ENCODE data around the gene MOGAT3. TPM values are rescaled to one million over a fixed set of nuclear protein-coding genes. Genes with fewer than 3 reads are reported as not detected.

Gene MOGAT3
- total RNA-seq, 2 donors from 2014 or later = 1.3 TPM; not detected in 1

DNA sequence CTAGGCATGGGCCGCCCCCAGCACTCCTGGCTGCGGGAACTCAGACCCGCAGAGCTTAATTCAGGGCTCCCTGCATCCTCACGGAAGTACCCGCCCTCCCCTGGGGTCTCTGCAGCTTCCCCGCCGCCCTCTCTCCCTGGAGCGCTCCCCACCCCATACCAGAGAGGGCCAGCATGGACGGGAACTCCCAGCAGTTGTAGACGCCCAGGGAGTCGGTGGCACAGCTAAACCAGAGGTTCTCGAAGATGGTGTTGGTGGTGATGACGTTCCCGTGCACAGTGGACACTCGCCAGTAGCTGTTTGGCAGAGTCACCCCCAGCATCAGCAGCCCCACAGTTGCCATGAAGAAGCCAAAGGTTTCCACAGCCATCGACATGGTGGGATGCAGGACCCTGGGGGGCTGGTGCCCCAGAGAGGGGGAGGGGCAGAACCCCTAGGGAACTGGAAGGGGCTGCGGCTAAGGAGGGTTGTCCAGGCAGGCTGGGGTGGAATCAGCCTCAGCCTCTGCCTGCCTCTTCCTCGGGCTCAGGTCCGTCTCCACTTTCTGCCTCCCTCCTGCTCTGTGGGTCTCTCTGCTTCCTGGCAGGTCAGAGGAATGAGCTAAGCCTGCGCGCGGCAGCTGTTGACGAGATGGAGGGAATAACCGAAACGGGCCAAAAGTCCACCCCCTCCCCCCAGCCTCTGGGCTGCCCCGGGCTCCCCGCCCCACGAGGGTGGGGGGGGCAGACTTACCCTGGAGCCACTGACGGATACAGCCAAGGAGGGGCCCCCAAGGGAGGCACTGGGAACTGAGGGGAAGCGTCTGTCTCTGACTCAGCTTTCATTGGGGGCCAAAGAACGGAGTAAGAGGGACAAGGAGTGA is 36.6 kb upstream of the MOGAT3 start, which contains the start of gene CLDN15:
Gene CLDN15 (minus strand): TSS at position 597 of the 862 bp plus-strand sequence. CDS start 221 bp downstream, at position 376.
- Mint-ChIP-seq H3K4me1 (peaks cover 6% of the 10 kb centered on the region), H3K27me3 (ENCODE audit: insufficient read depth) (no peaks in the 10 kb centered on the region), H3K9me3 (no peaks in the 10 kb centered on the region), H3K36me3 (ENCODE audit: low read depth) (peaks cover 6% of the 10 kb centered on the region), H3K27ac (peak within 1 kb of the TSS; percentile 32), H3K4me3 (no peak within 1 kb of the TSS)
- H3K27me3 ChIP-seq (ENCODE audit: control insufficient read depth, insufficient read depth, low read length, poor library complexity, severe bottlenecking) = no peaks in the 10 kb centered on the region
- DNase-seq = no peak
- H3K36me3 ChIP-seq (ENCODE audit: control insufficient read depth, insufficient read depth, low read length) = peaks cover 6% of the 10 kb centered on the region
- H3K4me3 ChIP-seq (ENCODE audit: low read length) = no peak within 1 kb of the TSS
- TF ChIP-seq, protein P1, sequence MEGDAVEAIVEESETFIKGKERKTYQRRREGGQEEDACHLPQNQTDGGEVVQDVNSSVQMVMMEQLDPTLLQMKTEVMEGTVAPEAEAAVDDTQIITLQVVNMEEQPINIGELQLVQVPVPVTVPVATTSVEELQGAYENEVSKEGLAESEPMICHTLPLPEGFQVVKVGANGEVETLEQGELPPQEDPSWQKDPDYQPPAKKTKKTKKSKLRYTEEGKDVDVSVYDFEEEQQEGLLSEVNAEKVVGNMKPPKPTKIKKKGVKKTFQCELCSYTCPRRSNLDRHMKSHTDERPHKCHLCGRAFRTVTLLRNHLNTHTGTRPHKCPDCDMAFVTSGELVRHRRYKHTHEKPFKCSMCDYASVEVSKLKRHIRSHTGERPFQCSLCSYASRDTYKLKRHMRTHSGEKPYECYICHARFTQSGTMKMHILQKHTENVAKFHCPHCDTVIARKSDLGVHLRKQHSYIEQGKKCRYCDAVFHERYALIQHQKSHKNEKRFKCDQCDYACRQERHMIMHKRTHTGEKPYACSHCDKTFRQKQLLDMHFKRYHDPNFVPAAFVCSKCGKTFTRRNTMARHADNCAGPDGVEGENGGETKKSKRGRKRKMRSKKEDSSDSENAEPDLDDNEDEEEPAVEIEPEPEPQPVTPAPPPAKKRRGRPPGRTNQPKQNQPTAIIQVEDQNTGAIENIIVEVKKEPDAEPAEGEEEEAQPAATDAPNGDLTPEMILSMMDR (conservative IDR thresholded peaks at IDR 0.05) = no peak
- no peaks in the 10 kb centered on the region for H3K4me1 ChIP-seq (ENCODE audit: control insufficient read depth, insufficient read depth, low read length)
- no peaks in the 10 kb centered on the region for H3K9me3 ChIP-seq (ENCODE audit: control insufficient read depth, low read length)
- WGBS, 2 experiments (ENCODE audit: insufficient coverage in 1 of 2, insufficient read length in 1 of 2) = 88% methylated on average over 15 to 31 of the region's 31 CpGs
- no peak within 1 kb of the TSS for H3K27ac ChIP-seq (ENCODE audit: low read depth, low read length)
- no peak within 1 kb of the TSS for H3K9ac ChIP-seq (ENCODE audit: extremely low read depth, low read length, poor library complexity, severe bottlenecking)

DNA sequence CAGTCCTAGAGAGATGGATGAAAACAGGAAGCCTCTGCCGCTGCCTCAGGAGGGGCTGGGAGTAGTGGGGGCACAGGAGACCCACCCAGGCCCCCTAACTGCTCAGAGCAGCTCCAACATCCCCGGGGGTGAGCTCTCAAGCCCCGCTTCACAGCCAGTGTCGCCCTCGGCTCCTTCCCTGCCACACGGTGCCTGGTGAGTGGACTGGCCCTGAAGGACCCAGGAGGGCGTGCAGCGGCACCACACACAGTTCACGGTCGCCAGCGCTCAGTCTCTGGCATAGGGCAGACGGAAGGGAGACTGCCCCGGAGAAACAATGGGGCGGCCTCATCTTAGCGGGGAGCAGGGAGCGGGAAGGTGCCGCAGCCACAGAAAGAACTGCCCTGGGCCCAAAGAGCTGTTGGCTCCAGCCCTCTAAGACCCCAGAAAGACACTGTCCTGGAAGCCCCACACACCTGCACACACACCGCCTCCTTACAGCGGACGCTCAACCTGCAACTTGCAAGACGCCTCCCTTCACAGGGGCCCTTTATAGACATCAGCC is 35.5 kb upstream of the MOGAT3 start:
- no peak overlapping the region for H3K27ac ChIP-seq (ENCODE audit: low read depth, low read length)
- Mint-ChIP-seq H3K4me1 (peaks cover 13% of the 10 kb centered on the region), H3K36me3 (ENCODE audit: low read depth) (peaks cover 6% of the 10 kb centered on the region), H3K4me3 (no peak overlapping the region), H3K27me3 (ENCODE audit: insufficient read depth) (no peaks in the 10 kb centered on the region), H3K9me3 (no peaks in the 10 kb centered on the region), H3K27ac (peak overlapping the region; percentile 22)
- peaks cover 6% of the 10 kb centered on the region for H3K4me1 ChIP-seq (ENCODE audit: control insufficient read depth, insufficient read depth, low read length)
- H3K4me3 ChIP-seq (ENCODE audit: low read length) = no peak overlapping the region
- H3K27me3 ChIP-seq (ENCODE audit: control insufficient read depth, insufficient read depth, low read length, poor library complexity, severe bottlenecking) = no peaks in the 10 kb centered on the region
- 94 to 97% methylated on average over 14 to 21 of the region's 21 CpGs for WGBS, 2 experiments (ENCODE audit: insufficient coverage in 1 of 2, insufficient read length in 1 of 2)
- TF ChIP-seq, protein P1 (conservative IDR thresholded peaks at IDR 0.05) = no peak
- no peak overlapping the region for H3K9ac ChIP-seq (ENCODE audit: extremely low read depth, low read length, poor library complexity, severe bottlenecking)
- peaks cover 6% of the 10 kb centered on the region for H3K36me3 ChIP-seq (ENCODE audit: control insufficient read depth, insufficient read depth, low read length)
- DNase-seq = no peak
- no peaks in the 10 kb centered on the region for H3K9me3 ChIP-seq (ENCODE audit: control insufficient read depth, low read length)

DNA sequence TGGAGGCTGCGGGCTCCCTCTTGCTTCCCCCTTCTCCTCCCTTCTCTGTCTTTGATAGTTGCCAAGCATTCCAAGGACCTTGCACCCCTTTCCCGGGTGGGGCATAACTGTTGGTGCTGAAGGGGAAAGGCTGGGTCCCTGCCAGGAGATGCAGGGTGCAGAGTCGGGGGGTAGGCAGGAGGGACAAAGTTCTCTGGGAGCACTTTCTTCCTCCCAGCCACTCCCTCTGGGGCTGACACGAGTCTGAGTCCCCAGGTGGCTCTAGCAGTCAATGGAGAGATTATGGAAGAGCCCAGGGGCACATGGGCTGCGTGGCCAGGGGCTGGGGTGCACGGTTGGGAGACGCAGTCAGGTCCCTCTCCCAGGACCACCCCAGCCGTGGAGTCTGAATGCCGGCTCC is 34.7 kb upstream of the MOGAT3 start:
- Mint-ChIP-seq H3K4me3 (no peak overlapping the region), H3K4me1 (peaks cover 17% of the 10 kb centered on the region), H3K27me3 (ENCODE audit: insufficient read depth) (no peaks in the 10 kb centered on the region), H3K9me3 (no peaks in the 10 kb centered on the region), H3K27ac (no peak overlapping the region), H3K36me3 (ENCODE audit: low read depth) (peaks cover 8% of the 10 kb centered on the region)
- no peak for DNase-seq
- H3K9me3 ChIP-seq (ENCODE audit: control insufficient read depth, low read length) = no peaks in the 10 kb centered on the region
- H3K4me3 ChIP-seq (ENCODE audit: low read length) = no peak overlapping the region
- no peak overlapping the region for H3K9ac ChIP-seq (ENCODE audit: extremely low read depth, low read length, poor library complexity, severe bottlenecking)
- no peaks in the 10 kb centered on the region for H3K27me3 ChIP-seq (ENCODE audit: control insufficient read depth, insufficient read depth, low read length, poor library complexity, severe bottlenecking)
- no peak overlapping the region for H3K27ac ChIP-seq (ENCODE audit: low read depth, low read length)
- WGBS, 2 experiments (ENCODE audit: insufficient coverage in 1 of 2, insufficient read length in 1 of 2) = 91 to 96% methylated on average over 4 to 9 of the region's 9 CpGs
- TF ChIP-seq, protein P1 (conservative IDR thresholded peaks at IDR 0.05) = no peak
- H3K36me3 ChIP-seq (ENCODE audit: control insufficient read depth, insufficient read depth, low read length) = peaks cover 4% of the 10 kb centered on the region
- peaks cover 6% of the 10 kb centered on the region for H3K4me1 ChIP-seq (ENCODE audit: control insufficient read depth, insufficient read depth, low read length)
